HL-60 (cell line): ENCODE data around the gene WAPL.

Experiments used
- CTCF ChIP-seq: IDR thresholded peaks from one replicate; pipeline ENCODE4 v1.5.1; 2011; ENCODE audit warnings: low read length, control low read depth, inconsistent platforms; ENCODE audit not compliant: insufficient read depth
- GABPA ChIP-seq: IDR thresholded peaks from 2 replicates; pipeline ENCODE4 v1.6.1; 2012; ENCODE audit warnings: low read depth
- POLR2AphosphoS5 ChIP-seq: IDR thresholded peaks from 2 replicates; pipeline ENCODE4 v1.6.1; 2012; ENCODE audit warnings: low read depth
- TF ChIP-seq, protein P1 (sequence below): IDR thresholded peaks from 2 replicates; pipeline ENCODE4 v1.6.1; 2012; ENCODE audit warnings: low read depth; ENCODE audit not compliant: insufficient replicate concordance

GRCh38 chr10:86556532-86556931, 34.9 kb upstream of the WAPL start:
- TF ChIP-seq GABPA: no peak
- TF ChIP-seq POLR2AphosphoS5: no peak
- no peak for TF ChIP-seq CTCF
- TF ChIP-seq, protein P1, sequence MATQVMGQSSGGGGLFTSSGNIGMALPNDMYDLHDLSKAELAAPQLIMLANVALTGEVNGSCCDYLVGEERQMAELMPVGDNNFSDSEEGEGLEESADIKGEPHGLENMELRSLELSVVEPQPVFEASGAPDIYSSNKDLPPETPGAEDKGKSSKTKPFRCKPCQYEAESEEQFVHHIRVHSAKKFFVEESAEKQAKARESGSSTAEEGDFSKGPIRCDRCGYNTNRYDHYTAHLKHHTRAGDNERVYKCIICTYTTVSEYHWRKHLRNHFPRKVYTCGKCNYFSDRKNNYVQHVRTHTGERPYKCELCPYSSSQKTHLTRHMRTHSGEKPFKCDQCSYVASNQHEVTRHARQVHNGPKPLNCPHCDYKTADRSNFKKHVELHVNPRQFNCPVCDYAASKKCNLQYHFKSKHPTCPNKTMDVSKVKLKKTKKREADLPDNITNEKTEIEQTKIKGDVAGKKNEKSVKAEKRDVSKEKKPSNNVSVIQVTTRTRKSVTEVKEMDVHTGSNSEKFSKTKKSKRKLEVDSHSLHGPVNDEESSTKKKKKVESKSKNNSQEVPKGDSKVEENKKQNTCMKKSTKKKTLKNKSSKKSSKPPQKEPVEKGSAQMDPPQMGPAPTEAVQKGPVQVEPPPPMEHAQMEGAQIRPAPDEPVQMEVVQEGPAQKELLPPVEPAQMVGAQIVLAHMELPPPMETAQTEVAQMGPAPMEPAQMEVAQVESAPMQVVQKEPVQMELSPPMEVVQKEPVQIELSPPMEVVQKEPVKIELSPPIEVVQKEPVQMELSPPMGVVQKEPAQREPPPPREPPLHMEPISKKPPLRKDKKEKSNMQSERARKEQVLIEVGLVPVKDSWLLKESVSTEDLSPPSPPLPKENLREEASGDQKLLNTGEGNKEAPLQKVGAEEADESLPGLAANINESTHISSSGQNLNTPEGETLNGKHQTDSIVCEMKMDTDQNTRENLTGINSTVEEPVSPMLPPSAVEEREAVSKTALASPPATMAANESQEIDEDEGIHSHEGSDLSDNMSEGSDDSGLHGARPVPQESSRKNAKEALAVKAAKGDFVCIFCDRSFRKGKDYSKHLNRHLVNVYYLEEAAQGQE: no peak
